ENCODE data around the gene RAN. TPM values are rescaled to one million over a fixed set of nuclear protein-coding genes. Genes with fewer than 3 reads are reported as not detected.

RAN gene
- total RNA-seq (2022): 1,463 and 1,538 TPM in 2 replicates
- Bru-seq, nascent RNA: percentile 99 among the genes with signal in this experiment
- percentile 100 among the genes with signal in this experiment for BruChase-seq, experiment 1, labeled RNA remaining after a 6-hour chase
- percentile 100 among the genes with signal in this experiment for BruChase-seq, experiment 2, labeled RNA remaining after a 2-hour chase
- long read RNA-seq, transcript RAN-202 (6 exons, 1,530 nt): minor isoform, 93 of 2,631 reads
- long read RNA-seq, transcript RAN-212 (7 exons, 2,661 nt): major isoform, 2,403 of 2,631 reads
- long read RNA-seq, transcript RAN-203 (6 exons, 2,455 nt): minor isoform, 27 of 2,631 reads
- long read RNA-seq, partial matches to known transcripts: 54 of 2,631 reads
- long read RNA-seq, other reads (novel, unspliced or antisense): 54 of 2,631 reads

DNA sequence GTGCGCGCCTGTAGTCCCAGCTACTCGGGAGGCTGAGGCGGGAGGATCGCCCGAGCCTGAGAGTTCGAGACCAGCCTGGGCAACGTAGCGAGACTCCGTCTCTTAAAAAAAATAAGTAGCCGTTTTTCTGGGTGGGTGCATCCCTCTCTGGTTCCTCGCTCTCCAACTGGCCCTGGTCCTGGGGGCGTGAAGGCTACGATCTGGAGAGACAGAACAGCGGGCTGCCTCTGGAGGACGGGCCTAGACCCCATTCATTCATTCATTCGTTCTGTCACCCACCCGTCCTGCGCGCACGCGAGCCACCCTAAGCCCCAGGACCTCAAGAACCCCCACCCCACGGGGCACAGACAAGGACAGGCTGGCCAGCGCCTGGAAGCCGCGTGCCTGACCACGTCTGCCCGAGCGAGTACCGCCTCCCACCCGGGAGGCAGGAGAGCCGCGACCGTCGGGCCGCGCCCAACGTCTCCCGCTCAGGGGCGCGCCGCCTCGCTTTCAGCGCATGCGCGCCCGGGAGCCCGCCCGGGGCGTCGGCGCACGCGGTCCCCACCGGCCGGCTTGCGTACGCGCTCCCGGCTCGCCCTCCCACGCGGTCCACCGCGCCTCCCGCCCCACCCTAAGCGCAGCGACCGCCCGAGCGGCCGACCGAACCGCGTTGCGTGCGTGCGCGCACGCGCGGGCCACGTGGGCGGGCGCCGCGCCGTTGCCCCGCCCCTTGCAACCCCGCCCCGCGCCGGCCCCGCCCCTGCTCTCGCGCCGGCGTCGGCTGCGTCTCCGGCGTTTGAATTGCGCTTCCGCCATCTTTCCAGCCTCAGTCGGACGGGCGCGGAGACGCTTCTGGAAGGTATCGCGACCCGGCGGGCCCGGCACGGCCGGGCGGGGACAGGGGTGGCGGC, at the start of gene RAN:
TSS of gene RAN (plus strand) at position 781 of the 893 bp plus-strand sequence. CDS start 528 bp downstream, outside the sequence.
- peak within 1 kb of the TSS; percentile 94 for H3K27ac Mint-ChIP-seq (ENCODE audit: unreplicated experiment)
- BruUV-seq (replicated peaks): no TSS peak
- H3K4me3 Mint-ChIP-seq (ENCODE audit: low read depth, unreplicated experiment): peak within 1 kb of the TSS; percentile 93
- peaks cover 35% of the 10 kb centered on the region for H3K4me1 Mint-ChIP-seq (ENCODE audit: low read depth, unreplicated experiment)
- TF ChIP-seq, protein P1, sequence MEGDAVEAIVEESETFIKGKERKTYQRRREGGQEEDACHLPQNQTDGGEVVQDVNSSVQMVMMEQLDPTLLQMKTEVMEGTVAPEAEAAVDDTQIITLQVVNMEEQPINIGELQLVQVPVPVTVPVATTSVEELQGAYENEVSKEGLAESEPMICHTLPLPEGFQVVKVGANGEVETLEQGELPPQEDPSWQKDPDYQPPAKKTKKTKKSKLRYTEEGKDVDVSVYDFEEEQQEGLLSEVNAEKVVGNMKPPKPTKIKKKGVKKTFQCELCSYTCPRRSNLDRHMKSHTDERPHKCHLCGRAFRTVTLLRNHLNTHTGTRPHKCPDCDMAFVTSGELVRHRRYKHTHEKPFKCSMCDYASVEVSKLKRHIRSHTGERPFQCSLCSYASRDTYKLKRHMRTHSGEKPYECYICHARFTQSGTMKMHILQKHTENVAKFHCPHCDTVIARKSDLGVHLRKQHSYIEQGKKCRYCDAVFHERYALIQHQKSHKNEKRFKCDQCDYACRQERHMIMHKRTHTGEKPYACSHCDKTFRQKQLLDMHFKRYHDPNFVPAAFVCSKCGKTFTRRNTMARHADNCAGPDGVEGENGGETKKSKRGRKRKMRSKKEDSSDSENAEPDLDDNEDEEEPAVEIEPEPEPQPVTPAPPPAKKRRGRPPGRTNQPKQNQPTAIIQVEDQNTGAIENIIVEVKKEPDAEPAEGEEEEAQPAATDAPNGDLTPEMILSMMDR (IDR thresholded peaks at IDR 0.05; ENCODE audit: unreplicated experiment): no peak
- H3K36me3 Mint-ChIP-seq (ENCODE audit: insufficient read depth, unreplicated experiment): peaks cover 61% of the 10 kb centered on the region
- DNase-seq: peak; percentile 97
- H3K9me3 Mint-ChIP-seq (ENCODE audit: low read depth, unreplicated experiment): no peaks in the 10 kb centered on the region
- CTCF ChIA-PET: interaction anchor here (0.9 to 1.4 kb wide), 7 partner anchors 22 to 54 kb away, joined by 3 to 9 read pairs (median 4); no protein-coding TSS in a partner anchor
- no peaks in the 10 kb centered on the region for H3K27me3 Mint-ChIP-seq (ENCODE audit: unreplicated experiment)
- intact Hi-C loops (cut with micrococcal nuclease; ENCODE audit: unreplicated experiment): loop anchor here (2.0 to 10.0 kb wide), 3 partner anchors 21 to 1657 kb away; partner anchors contain the start of gene STX2

DNA sequence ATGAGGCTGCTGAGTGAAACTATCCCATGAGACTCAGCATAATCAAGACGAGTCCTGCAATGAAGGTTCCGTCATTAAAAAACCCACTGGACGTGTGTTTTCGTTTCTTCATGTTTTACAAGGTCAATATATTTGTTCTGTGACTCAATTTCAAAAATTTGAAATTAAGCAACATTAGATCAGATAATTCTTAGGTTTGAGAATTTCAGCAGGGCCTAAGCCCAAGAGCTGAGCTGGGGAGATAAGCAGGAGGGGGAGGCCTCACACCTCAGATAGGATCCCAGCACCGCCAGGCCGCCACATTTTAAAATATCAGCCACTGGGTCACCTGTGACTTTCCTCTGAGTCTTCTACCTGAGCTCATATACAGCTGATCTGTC, 46.1 kb upstream of the RAN start:
- Mint-ChIP-seq H3K36me3 (ENCODE audit: insufficient read depth, unreplicated experiment) (peaks cover 4% of the 10 kb centered on the region), H3K4me3 (ENCODE audit: low read depth, unreplicated experiment) (no peak overlapping the region), H3K4me1 (ENCODE audit: low read depth, unreplicated experiment) (peaks cover 8% of the 10 kb centered on the region), H3K27me3 (ENCODE audit: unreplicated experiment) (no peaks in the 10 kb centered on the region), H3K27ac (ENCODE audit: unreplicated experiment) (no peak overlapping the region), H3K9me3 (ENCODE audit: low read depth, unreplicated experiment) (no peaks in the 10 kb centered on the region)
- CTCF ChIA-PET: interaction anchor here (1.0 to 1.1 kb wide), 2 partner anchors 25 to 306 kb away, joined by 3 read pairs; no protein-coding TSS in a partner anchor
- BruUV-seq (replicated peaks): no TSS peak
- intact Hi-C loops (cut with micrococcal nuclease; ENCODE audit: unreplicated experiment): no loop called here
- TF ChIP-seq, protein P1 (IDR thresholded peaks at IDR 0.05; ENCODE audit: unreplicated experiment): no peak
- no peak for DNase-seq

DNA sequence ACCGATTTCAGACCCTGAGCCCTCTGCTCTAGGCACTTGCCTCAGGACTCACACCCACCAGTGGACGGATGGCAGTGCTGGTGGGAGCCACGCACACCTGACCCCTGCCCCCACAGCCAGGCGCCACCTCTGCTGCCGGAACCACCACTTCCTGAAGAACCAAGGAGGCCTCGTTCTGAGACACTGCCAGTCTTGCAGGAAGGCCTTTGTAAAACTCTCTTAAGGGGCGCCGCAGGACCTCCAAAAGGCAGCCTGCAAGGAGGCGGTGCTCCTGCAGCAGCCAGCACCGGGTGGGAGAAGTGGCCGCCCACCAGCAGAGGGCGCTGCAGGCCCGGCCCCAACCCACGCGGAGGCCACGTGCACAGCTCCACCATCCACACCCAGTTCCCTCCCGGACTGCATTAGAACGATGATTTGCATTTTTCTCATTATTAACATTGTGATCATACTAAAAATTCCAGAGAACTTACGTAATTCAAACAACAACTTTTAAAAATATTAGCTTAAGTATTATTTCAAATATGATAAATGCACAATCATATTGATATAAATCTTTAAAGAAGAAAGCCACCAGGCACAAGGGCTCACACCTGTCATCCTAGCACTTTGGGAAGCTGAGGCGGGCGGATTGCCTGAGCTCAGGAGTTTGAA, 45.6 kb upstream of the RAN start:
- Mint-ChIP-seq H3K9me3 (ENCODE audit: low read depth, unreplicated experiment) (no peaks in the 10 kb centered on the region), H3K4me1 (ENCODE audit: low read depth, unreplicated experiment) (peaks cover 13% of the 10 kb centered on the region), H3K27ac (ENCODE audit: unreplicated experiment) (no peak overlapping the region), H3K36me3 (ENCODE audit: insufficient read depth, unreplicated experiment) (no peaks in the 10 kb centered on the region), H3K27me3 (ENCODE audit: unreplicated experiment) (no peaks in the 10 kb centered on the region), H3K4me3 (ENCODE audit: low read depth, unreplicated experiment) (no peak overlapping the region)
- CTCF ChIA-PET: interaction anchor here (0.8 to 1.1 kb wide), 5 partner anchors 12 to 306 kb away, joined by 3 to 6 read pairs (median 3); no protein-coding TSS in a partner anchor
- BruUV-seq (replicated peaks): no TSS peak
- intact Hi-C loops (cut with micrococcal nuclease; ENCODE audit: unreplicated experiment): no loop called here
- peak; percentile 75 for DNase-seq
- TF ChIP-seq, protein P1 (IDR thresholded peaks at IDR 0.05; ENCODE audit: unreplicated experiment): peak; percentile 87

DNA sequence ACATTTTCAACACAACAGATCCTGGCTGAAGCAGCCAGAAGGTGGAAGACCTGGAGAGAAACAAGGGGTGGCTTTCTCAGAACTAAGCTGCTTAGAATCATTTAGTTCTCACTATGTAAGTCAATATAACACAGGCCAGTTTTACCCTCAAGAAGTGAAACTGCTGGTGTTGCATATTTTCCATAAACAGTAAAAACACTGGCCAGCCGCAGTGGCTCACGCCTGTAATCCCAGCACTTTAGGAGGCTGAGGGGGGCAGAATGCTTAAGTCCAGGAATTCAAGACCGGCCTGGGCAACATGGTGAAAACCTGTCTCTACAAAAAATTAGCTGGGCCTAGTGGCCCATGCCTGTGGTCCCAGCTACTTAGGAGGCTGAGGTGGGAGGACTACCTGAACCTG, 44.4 kb upstream of the RAN start:
- TF ChIP-seq, protein P1 (IDR thresholded peaks at IDR 0.05; ENCODE audit: unreplicated experiment): no peak
- Mint-ChIP-seq H3K36me3 (ENCODE audit: insufficient read depth, unreplicated experiment) (no peaks in the 10 kb centered on the region), H3K4me1 (ENCODE audit: low read depth, unreplicated experiment) (peaks cover 23% of the 10 kb centered on the region), H3K9me3 (ENCODE audit: low read depth, unreplicated experiment) (no peaks in the 10 kb centered on the region), H3K27me3 (ENCODE audit: unreplicated experiment) (no peaks in the 10 kb centered on the region), H3K4me3 (ENCODE audit: low read depth, unreplicated experiment) (no peak overlapping the region), H3K27ac (ENCODE audit: unreplicated experiment) (no peak overlapping the region)
- CTCF ChIA-PET: no interaction called here
- DNase-seq: no peak
- intact Hi-C loops (cut with micrococcal nuclease; ENCODE audit: unreplicated experiment): no loop called here
- BruUV-seq (replicated peaks): no TSS peak
